Neuronal stem cell (in vitro differentiated cells): ENCODE measurements around the gene SLF2.

Experiments
- DNase-seq: peaks from one replicate; pipeline ENCODE4 v3.0.0-alpha.2; 2013; ENCODE audit warnings: low spot score
- H2AFZ ChIP-seq: one replicate; pipeline ENCODE4 v1.6.1; 2013; ENCODE audit warnings: mild to moderate bottlenecking, low read length, inconsistent platforms
- H2AK5ac ChIP-seq: 2 replicates; pipeline ENCODE4 v1.6.1; 2013; ENCODE audit warnings: low read depth, mild to moderate bottlenecking, inconsistent platforms, low read length, moderate library complexity, mixed read lengths
- H2BK120ac ChIP-seq: 2 replicates; pipeline ENCODE4 v1.6.1; 2013; ENCODE audit warnings: low read depth, mild to moderate bottlenecking, inconsistent platforms, low read length, moderate library complexity, mixed read lengths
- H2BK12ac ChIP-seq: one replicate; pipeline ENCODE4 v1.6.1; 2013; ENCODE audit warnings: low read length, inconsistent platforms
- H2BK15ac ChIP-seq: 2 replicates; pipeline ENCODE4 v1.6.1; 2013; ENCODE audit warnings: mild to moderate bottlenecking, low read length, inconsistent platforms, mixed read lengths
- H2BK5ac ChIP-seq: one replicate; pipeline ENCODE4 v1.6.1; 2013; ENCODE audit warnings: inconsistent platforms, mild to moderate bottlenecking, low read length, moderate library complexity
- H3K14ac ChIP-seq: one replicate; pipeline ENCODE4 v1.6.1; 2013; ENCODE audit warnings: low read length, inconsistent platforms
- H3K18ac ChIP-seq: 2 replicates; pipeline ENCODE4 v1.6.1; 2013; ENCODE audit warnings: low read length, inconsistent platforms
- H3K23ac ChIP-seq: 2 replicates; pipeline ENCODE4 v1.6.1; 2013; ENCODE audit warnings: low read depth, mild to moderate bottlenecking, mixed read lengths, low read length, inconsistent platforms; ENCODE audit not compliant: poor library complexity
- H3K27ac ChIP-seq: replicated peaks from 3 replicates; pipeline ENCODE4 v1.5.1; 2013; ENCODE audit warnings: low read length, inconsistent platforms
- H3K27me3 ChIP-seq, 3 experiments: 2 replicates each; pipeline ENCODE4 v1.6.1; 2013; ENCODE audit warnings: low read length in 3 of 3, mild to moderate bottlenecking in 2 of 3, inconsistent platforms in 1 of 3, low read depth in 1 of 3, mixed read lengths in 1 of 3, moderate library complexity in 1 of 3; ENCODE audit not compliant: control insufficient read depth in 3 of 3, insufficient read depth in 3 of 3
- H3K36me3 ChIP-seq, 2 donors: replicated peaks in 1 of 2; 2 replicates each; pipeline ENCODE4 v1.6.1; 2013; ENCODE audit warnings: low read length in 2 of 2; ENCODE audit not compliant: control insufficient read depth in 2 of 2, insufficient read depth in 2 of 2
- H3K4ac ChIP-seq: 2 replicates; pipeline ENCODE4 v1.6.1; 2013; ENCODE audit warnings: inconsistent platforms, mild to moderate bottlenecking, low read length, moderate library complexity
- H3K4me1 ChIP-seq, 2 donors: 1 replicate in 1 of 2; 2 replicates in 1 of 2; pipeline ENCODE4 v1.6.1; 2013; ENCODE audit warnings: low read length in 2 of 2, low read depth in 1 of 2; ENCODE audit not compliant: control insufficient read depth in 2 of 2, insufficient read depth in 1 of 2
- H3K4me2 ChIP-seq: one replicate; pipeline ENCODE4 v1.6.1; 2013; ENCODE audit warnings: mild to moderate bottlenecking, low read length, inconsistent platforms; ENCODE audit not compliant: insufficient read depth, poor library complexity, severe bottlenecking
- H3K4me3 ChIP-seq, 2 donors: 2 replicates each; pipeline ENCODE4 v1.5.1; 2013; ENCODE audit warnings: low read length in 2 of 2, mild to moderate bottlenecking in 2 of 2, inconsistent platforms in 1 of 2, moderate library complexity in 1 of 2
- H3K79me1 ChIP-seq: one replicate; pipeline ENCODE4 v1.6.1; 2013; ENCODE audit warnings: low read depth, mild to moderate bottlenecking, inconsistent platforms, low read length, moderate library complexity
- H3K9ac ChIP-seq: one replicate; pipeline ENCODE4 v1.6.1; 2013; ENCODE audit warnings: mild to moderate bottlenecking, low read depth, low read length, inconsistent platforms; ENCODE audit not compliant: poor library complexity
- H3K9me3 ChIP-seq, 2 donors: replicated peaks in 1 of 2; 2 replicates each; pipeline versions ENCODE3 to v1.6.1; 2013; ENCODE audit warnings: low read length in 2 of 2, mild to moderate bottlenecking in 2 of 2, inconsistent platforms in 1 of 2, low read depth in 1 of 2, mixed read lengths in 1 of 2, moderate library complexity in 1 of 2; ENCODE audit not compliant: control insufficient read depth in 2 of 2, insufficient read depth in 1 of 2
- H4K8ac ChIP-seq: one replicate; pipeline ENCODE4 v1.6.1; 2013; ENCODE audit warnings: low read depth, mild to moderate bottlenecking, inconsistent platforms, low read length, moderate library complexity
- H4K91ac ChIP-seq: one replicate; pipeline ENCODE4 v1.6.1; 2013; ENCODE audit warnings: low read length, low read depth, mild to moderate bottlenecking, inconsistent platforms; ENCODE audit not compliant: poor library complexity
- WGBS, 2 donors: extraction: QIAGEN DNeasy Blood & Tissue Kit; methylation state at CpG; one replicate each; pipeline ENCODE4 v1.1.7; 2013; ENCODE audit warnings: missing lambda C conversion rate in 2 of 2, mixed read lengths in 1 of 2; ENCODE audit not compliant: insufficient read length in 2 of 2, insufficient replicate concordance in 1 of 2; ENCODE audit errors: extremely low coverage in 2 of 2; 5-methylcytosine and 5-hydroxymethylcytosine counted together

SLF2 gene

DNA sequence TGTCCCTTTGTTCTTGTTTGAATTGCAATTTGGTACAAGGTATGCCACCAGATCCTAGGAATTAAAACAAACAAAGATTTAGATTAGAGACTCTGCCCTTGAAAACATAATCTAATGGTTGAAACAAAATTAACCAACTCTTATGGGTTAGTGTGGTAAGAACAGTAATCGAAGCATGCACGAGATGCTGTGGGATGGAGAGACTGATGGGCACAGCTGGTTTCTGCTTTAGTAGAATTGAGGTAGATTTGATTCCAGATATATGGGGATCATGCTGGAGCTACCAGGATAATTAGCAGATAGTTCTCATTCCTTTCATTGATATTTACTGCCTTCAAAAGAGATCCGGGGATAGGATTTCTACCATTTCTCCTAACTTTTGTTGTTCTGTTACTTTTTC, 36.2 kb downstream of the SLF2 start:
- H3K4ac ChIP-seq: no peak overlapping the region
- no CpG with 5 or more reads among the region's 3 CpGs for WGBS, 2 donors
- H3K27me3 ChIP-seq: no peaks in the 10 kb centered on the region
- H2BK15ac ChIP-seq: no peak overlapping the region
- H2BK120ac ChIP-seq: no peak overlapping the region
- no peak overlapping the region for H4K8ac ChIP-seq
- no peak for DNase-seq
- no peak overlapping the region for H3K23ac ChIP-seq
- H2AFZ ChIP-seq: no peak overlapping the region
- no peak overlapping the region for H3K4me2 ChIP-seq
- no peaks in the 10 kb centered on the region for H3K9me3 ChIP-seq
- peaks cover 6 to 91% of the 10 kb centered on the region in 2 donors for H3K36me3 ChIP-seq
- no peak overlapping the region for H3K9ac ChIP-seq
- no peak overlapping the region for H3K18ac ChIP-seq
- no peak overlapping the region for H2AK5ac ChIP-seq
- H3K4me1 ChIP-seq: no peaks in the 10 kb centered on the region
- H2BK12ac ChIP-seq: no peak overlapping the region
- H3K27ac ChIP-seq: no peak overlapping the region
- no peak overlapping the region for H3K14ac ChIP-seq
- no peaks in the 10 kb centered on the region for H3K79me1 ChIP-seq
- H4K91ac ChIP-seq: no peak overlapping the region
- H3K4me3 ChIP-seq: no peak overlapping the region
- no peak overlapping the region for H2BK5ac ChIP-seq

DNA sequence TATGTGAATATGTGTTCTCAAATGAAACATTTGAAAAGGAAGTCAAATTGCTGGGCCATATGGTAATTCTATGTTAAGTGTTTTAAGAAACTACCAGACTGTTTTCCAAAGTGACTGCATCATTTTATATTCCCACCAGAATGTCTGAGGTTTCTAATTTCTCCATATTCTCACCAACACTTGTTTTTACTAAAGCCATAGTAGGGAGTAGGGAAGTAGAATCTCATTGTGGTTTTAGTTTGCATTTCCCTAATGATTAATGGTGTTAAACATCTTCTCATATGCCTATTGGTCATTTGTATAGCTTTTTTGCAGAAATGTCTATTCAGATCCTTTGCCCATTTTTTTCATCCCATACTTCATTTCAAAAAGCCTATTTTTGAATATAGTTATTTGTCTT, 47.5 kb downstream of the SLF2 start:
- H3K9me3 ChIP-seq: no peaks in the 10 kb centered on the region
- H3K9ac ChIP-seq: no peak overlapping the region
- no peak overlapping the region for H4K91ac ChIP-seq
- H3K4me2 ChIP-seq: no peak overlapping the region
- H2BK12ac ChIP-seq: no peak overlapping the region
- H2AK5ac ChIP-seq: no peak overlapping the region
- H4K8ac ChIP-seq: no peak overlapping the region
- no peak overlapping the region for H2BK120ac ChIP-seq
- no peak overlapping the region for H2BK5ac ChIP-seq
- H3K18ac ChIP-seq: no peak overlapping the region
- H3K4ac ChIP-seq: no peak overlapping the region
- no peak overlapping the region for H3K27ac ChIP-seq
- no peaks in the 10 kb centered on the region for H3K4me1 ChIP-seq
- no peak overlapping the region for H2BK15ac ChIP-seq
- no peak overlapping the region for H3K23ac ChIP-seq
- H3K14ac ChIP-seq: no peak overlapping the region
- no peak overlapping the region for H2AFZ ChIP-seq
- H3K27me3 ChIP-seq: no peaks in the 10 kb centered on the region
- H3K4me3 ChIP-seq: no peak overlapping the region
- no peak for DNase-seq
- no peaks in the 10 kb centered on the region for H3K79me1 ChIP-seq
- peaks cover 10 to 97% of the 10 kb centered on the region in 2 donors for H3K36me3 ChIP-seq

DNA sequence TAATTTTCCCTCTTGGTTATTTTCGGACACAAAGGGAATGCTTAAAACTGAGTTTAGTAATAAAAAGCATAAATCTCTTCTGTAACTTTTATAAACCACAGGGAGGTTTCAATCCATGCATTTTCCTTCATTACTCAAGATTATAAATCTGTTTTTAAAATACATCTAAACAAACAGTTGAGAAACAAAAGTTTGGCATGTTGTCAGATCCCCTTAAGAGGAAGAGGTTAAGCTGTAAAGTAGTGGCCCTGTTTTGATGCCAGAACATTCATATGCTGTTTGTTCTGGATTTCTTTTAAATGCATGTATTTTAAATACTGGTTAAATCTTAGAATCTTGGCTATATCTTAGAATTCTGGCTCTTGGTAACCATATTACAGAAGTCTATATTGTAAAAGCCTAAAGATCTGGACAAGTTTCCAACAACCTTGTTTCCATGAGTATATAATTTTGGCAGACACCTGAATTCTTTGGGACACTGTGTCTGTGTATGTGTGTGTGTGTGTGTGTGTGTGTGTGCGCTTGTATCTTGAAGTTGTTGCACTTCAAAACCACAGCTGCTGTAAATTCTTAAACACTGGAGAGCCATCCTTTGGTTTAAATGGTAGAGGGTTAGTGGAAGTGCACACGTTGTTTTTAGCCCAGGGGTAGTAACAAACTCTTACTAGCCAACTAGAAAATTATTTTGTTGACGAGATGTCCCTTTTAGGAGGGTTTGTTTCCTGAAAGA, 49.8 kb downstream of the SLF2 start:
- Histone ChIP-seq H3K27me3 (no peaks in the 10 kb centered on the region), H3K4me3 (no peak overlapping the region), H2AFZ (no peak overlapping the region), H3K9me3 (no peaks in the 10 kb centered on the region), H3K79me1 (no peaks in the 10 kb centered on the region), H2BK12ac (no peak overlapping the region), H3K4me1 (no peaks in the 10 kb centered on the region), H3K27ac (no peak overlapping the region), H2BK15ac (no peak overlapping the region), H3K36me3 (peaks cover 10 to 94% of the 10 kb centered on the region in 2 donors), H3K18ac (no peak overlapping the region), H2BK120ac (no peak overlapping the region), H2BK5ac (no peak overlapping the region), H4K8ac (no peak overlapping the region), H3K9ac (no peak overlapping the region), H3K23ac (no peak overlapping the region), H3K4me2 (no peak overlapping the region), H3K14ac (no peak overlapping the region), H2AK5ac (no peak overlapping the region), H4K91ac (no peak overlapping the region), H3K4ac (no peak overlapping the region)
- DNase-seq: no peak
- no CpG with 5 or more reads among the region's 4 CpGs for WGBS, 2 donors

DNA sequence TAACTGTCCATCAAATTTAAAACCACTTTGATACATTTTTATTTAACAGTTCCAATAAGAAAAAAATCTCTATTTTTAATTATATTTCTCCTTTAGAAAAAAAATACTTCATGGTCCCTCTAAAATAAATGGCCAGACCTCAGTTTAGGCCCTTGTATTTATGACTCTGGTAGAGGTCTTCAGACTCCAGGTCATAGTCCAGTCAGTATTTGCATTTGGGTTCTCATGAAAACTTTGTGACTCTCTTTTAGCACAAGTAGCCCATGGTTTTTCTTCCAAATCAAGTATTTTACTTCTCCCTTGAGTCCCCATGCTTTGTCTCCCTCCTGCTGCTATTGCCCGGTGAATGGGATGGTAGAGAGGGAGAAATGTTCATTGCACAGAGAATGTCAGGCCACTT, 51.1 kb downstream of the SLF2 start:
- Histone ChIP-seq H2BK15ac (no peak overlapping the region), H4K91ac (no peak overlapping the region), H2AK5ac (no peak overlapping the region), H4K8ac (no peak overlapping the region), H3K4ac (no peak overlapping the region), H3K36me3 (peaks cover 8 to 81% of the 10 kb centered on the region in 2 donors), H3K14ac (no peak overlapping the region), H2AFZ (no peak overlapping the region), H2BK5ac (no peak overlapping the region), H3K27me3 (no peaks in the 10 kb centered on the region), H3K18ac (no peak overlapping the region), H3K27ac (no peak overlapping the region), H3K4me3 (no peak overlapping the region), H3K4me1 (peaks cover 0 to 4% of the 10 kb centered on the region in 2 donors), H3K9ac (no peak overlapping the region), H3K79me1 (no peaks in the 10 kb centered on the region), H2BK12ac (no peak overlapping the region), H3K23ac (no peak overlapping the region), H3K4me2 (no peak overlapping the region), H3K9me3 (no peaks in the 10 kb centered on the region), H2BK120ac (no peak overlapping the region)
- WGBS, 2 donors: no CpG with 5 or more reads among the region's 1 CpG
- DNase-seq: no peak
